Measurements from ENCODE around the gene KRCC1.
"Not testable (repeated sequence)": the region's sequence is repeated elsewhere in the genome, so short reads cannot be mapped to it uniquely, and the experiment has no call there.

The KRCC1 gene

DNA sequence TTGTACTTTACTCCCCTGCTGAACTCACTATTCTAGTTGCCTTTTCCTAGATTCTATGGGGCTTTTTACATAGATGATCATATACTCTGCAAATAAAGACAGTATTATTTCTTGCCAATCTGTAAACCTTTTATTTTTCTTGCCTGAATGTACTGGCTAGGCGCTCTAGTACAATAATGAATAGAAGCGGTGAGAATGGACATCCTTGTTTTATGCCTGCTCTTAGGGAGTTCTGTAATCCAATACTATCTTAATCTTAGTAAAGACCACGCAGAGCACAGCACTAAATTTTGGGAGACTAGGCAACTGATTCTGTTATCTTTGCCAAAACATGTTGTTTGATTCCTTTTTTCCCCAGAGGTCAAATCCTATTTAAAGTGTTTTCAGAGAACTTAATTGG is 7.0 kb downstream of the KRCC1 start:
- DNase-seq (ENCODE audit: extremely low spot score, insufficient read length, low read depth) (no peak), FAIRE-seq (no peak)

DNA sequence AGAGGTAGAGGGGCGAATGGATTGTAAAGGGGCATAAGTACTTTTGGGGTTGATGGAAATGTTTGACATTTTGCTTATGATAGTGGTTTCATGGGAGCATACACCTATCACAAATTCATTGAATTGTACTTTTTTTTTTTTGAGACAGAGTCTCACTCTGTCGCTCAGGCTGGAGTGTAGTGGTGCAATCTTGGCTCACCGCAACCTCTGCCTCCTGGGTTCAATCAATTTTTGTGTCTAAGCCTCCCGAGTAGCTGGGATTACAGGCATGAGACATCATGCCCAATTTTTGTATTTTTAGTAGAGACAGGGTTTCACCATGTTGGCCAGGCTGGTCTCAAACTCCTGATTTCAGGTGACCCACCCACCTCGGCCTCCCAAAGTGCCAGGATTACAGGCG is 10.0 kb downstream of the KRCC1 start:
- DNase-seq (ENCODE audit: extremely low spot score, insufficient read length, low read depth); FAIRE-seq: not testable (repeated sequence)

DNA sequence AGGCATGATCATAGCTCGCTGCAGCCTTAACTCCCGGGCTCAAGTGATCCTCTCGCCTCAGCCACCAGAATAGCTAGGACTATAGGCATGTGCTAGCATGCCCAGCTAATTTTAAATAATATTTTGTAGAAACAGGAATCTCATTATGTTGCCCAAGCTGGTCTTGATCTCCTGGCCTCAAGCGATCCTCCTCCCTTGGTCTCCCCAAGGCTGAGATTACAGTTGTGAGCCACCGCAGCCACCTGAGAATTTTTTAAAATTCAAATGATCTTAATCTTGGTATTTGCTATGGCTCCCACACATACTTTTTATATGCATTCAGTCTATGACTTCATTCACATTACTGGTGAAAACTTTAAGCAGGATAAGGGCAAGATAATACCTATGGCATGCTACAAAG is 13.1 kb downstream of the KRCC1 start:
- DNase-seq (ENCODE audit: extremely low spot score, insufficient read length, low read depth) (no peak), FAIRE-seq (no peak)

DNA sequence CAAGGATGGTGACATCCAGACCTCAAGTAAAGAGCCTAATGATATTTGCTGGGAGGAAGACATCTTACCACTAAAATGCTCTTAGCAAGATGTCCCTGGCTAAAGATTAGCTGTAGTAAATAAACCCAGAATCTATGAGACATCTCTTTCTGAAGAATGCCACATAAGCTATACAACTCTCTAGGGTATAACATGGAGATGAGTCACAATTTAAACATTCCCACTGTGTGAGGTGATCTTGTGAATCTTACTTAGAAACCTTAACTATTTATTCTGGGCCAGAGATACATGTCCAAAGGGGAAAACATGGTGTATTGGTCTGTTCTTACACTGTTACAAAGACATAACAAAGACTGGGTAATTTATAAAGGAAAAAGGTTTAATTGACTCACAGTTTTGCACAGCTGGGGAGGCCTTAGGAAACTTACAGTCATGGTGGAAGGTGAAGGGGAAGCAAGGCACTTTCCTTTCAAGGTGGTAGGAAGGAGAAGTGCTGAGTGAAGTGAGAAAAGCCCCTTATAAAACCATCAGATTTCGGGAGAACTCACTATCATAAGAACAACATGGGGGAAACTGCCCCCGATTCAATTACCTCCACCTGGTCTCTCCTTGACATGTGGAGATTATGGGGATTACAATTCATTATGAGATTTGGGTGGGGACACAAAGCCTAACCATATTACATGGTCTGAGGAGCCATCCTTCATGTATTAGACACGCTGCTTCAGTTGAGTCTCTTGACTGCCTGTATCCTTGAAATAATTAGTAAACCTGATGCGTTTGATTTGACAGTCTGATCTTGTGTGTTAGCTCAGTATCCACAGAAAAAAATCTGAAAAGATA is 17.1 kb downstream of the KRCC1 start:
- DNase-seq (ENCODE audit: extremely low spot score, insufficient read length, low read depth): no peak
- FAIRE-seq: no peak

DNA sequence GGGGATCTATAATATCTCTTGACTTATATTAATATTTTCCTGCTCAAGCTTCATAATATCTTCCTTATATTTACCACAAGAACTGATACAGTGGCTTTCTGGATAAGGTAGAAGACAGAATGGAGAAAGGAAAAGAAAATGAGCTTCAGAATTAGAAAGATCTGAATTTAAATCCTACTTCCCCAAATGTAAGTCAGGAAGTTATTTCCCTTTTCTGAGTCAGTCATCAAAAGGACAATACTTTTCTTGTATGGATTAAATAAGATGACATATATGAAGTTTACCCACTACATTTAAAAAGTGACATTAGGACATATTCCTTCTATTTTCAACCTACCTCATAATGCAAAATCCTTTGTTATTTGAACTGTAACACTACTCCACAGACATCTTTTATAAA is 19.0 kb downstream of the KRCC1 start:
- DNase-seq (ENCODE audit: extremely low spot score, insufficient read length, low read depth) (no peak), FAIRE-seq (no peak)

DNA sequence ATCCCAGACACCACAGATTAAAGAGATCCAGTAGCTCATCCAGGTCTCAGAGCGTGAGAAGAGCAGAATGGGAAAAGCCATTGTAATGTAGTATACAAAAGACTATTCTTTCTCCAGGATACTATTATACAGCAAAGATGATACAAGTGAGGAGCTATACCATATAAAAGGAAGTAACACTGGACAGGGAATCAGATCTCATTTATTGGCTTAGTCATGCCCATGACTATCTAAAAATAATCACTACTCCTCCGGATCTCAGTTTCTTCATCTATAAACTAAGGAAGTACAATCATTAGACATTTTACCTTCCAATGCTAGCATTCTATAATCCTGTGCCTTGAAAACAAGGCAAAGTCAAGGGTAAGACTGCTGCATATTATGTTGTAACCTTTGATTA is 19.4 kb downstream of the KRCC1 start:
- DNase-seq (ENCODE audit: extremely low spot score, insufficient read length, low read depth): no peak
- no peak for FAIRE-seq

DNA sequence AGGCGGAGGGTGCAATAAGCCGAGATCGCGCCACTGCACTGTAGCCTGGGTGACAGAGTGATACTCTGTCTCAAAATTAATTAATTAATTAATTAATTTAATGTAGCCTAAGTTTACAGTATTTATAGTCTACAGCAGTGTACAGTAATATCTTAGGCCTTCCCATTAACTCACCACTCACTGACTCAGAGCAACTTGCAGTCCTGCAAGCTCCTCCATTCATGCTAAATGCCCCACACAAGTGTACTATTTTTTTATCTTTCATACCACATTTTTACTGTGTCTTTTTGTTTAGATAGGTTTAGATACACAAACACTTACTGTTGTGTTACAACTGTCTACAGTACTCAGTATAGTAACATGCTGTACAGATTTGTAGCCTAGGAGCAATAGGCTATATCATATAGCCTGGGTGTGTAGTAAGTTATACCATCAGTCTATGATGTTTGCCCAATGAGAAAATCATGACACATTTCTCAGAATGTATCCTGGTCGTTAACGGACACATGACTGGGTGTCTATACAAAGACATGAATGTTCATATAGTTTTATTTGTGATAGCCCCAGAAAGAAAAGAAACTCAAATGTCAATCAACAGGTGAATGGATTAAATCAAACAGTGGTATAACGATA is 23.4 kb downstream of the KRCC1 start:
- DNase-seq (ENCODE audit: extremely low spot score, insufficient read length, low read depth) (no peak), FAIRE-seq (no peak)

DNA sequence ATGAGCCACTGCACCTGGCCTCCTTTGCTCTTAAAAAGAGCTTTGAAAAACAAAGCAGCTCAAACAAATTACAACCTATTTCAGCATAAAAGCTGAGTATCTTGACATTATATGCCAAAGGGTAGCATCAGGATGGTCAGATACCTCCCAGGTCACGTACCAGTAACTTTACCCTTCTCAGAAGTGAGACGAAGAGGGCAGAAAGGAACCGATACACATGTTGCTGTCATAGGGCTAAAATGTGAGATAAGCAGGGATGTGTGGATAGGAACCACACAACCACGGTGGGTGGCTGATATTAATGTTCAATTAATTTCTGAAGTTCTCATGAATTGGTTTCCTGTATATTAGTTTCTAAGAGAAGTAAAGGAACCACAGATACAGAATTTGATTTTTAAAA is 26.7 kb downstream of the KRCC1 start:
- DNase-seq (ENCODE audit: extremely low spot score, insufficient read length, low read depth) (no peak), FAIRE-seq (no peak)

DNA sequence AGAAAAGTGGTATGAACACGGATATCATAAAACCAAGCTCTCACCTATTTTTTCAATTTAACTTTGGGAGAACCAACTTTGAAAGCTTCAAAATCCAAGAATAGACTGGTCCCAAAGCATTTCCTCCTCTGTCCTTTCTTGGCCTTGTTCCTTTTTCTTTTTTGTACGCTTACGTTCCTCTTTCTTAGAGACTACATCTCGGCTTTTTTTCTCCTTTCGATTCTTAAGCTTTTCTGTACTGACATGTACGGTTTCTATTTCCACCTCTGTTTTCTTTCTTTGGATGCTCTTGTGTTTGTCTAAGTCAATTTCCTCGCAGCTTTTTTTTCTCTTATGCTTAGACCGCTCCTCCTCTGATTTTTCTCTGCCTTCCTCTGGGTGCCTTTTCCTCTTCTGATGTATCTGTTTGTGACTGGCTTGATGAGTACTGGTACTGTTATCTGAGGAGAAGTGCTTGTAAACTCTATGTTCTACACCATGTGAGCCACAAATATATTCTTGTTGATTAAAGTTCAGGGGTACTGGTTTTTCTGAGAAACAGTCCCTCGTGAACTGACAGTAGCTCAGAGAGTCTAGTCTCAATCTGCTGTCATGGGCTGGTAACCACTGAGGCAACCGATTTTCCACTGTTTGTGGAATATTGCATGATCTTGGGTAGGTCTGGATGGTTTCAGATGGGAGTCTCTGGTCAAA is 27.7 kb downstream of the KRCC1 start:
- no peak for FAIRE-seq
- DNase-seq (ENCODE audit: extremely low spot score, insufficient read length, low read depth): no peak

DNA sequence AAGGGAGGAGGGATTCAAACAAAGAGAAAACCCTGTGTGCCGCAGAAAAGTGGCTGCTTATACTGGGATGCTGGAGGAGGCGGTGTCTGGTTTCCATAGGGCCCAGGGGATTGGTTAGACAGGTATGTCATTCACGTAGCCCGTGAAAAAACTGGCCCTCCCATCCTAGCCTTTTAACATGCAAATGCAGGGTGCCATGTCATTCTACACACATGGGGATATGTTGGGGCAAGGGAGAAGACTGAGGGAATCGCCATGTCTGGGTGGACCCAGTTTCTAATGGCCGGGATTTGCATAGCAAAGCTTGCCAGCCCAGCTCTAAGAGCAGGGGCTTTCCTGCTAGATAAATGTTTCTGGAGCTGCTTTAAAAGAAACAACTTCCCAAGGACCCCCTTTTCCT is 31.1 kb downstream of the KRCC1 start:
- DNase-seq (ENCODE audit: extremely low spot score, insufficient read length, low read depth) (no peak), FAIRE-seq (no peak)

DNA sequence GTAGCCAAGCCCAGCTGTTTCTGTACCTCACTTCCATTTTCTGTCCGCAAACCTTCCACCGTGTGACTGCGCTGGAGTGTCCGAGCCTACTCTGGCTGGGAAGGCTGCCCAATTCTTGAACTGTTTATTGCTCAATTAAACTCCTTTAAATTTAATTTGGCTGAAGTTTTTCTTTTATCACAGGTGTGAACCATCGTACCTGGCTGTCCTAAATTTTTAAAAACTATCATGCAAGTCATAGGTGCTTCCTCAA is 33.0 kb downstream of the KRCC1 start:
- FAIRE-seq: no peak

DNA sequence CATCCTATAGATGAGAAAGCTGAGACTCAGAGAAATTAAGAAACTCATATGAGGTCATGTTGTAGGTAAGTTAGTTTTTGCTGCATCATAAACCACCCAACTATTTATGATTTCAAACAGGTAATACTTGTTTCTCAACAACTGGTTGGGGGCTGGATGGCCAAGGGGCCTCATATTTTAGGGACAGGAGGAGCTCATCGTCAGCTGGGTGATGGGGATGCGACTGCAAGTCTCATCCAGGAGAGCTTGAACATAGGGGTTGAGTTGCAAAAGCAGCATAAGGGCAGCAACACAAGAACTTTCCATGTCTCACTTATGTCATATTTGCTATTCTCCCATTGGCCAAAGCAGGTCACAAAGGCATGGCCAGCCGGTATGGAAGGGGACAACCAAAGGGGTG is 35.6 kb downstream of the KRCC1 start:
- DNase-seq (ENCODE audit: extremely low spot score, insufficient read length, low read depth): no peak
- no peak for FAIRE-seq

More for the DNA sequence above, 33.0 kb downstream of the KRCC1 start:
- DNase-seq (ENCODE audit: extremely low spot score, insufficient read length, low read depth): no peak

DNA sequence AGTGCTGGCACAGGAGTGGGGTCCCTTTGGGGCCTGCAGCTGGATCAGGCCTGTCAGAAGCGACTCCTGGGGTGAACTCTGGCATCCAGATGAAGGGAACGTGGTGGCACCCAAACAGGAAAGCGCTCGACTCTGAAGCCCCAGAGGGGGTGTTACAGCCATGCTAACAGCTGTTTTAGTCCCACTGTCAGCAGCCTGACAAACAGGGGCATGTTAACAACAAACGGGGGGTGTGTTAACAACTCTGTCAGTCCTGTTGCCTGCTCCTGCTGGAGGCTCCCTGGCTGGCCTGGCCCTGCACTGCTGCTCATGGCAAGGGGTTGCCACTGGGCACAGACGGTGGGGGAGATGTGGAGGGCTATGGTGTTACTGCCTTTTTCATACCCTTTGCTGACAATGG is 36.7 kb downstream of the KRCC1 start:
- FAIRE-seq (no peak), DNase-seq (ENCODE audit: extremely low spot score, insufficient read length, low read depth) (no peak)

DNA sequence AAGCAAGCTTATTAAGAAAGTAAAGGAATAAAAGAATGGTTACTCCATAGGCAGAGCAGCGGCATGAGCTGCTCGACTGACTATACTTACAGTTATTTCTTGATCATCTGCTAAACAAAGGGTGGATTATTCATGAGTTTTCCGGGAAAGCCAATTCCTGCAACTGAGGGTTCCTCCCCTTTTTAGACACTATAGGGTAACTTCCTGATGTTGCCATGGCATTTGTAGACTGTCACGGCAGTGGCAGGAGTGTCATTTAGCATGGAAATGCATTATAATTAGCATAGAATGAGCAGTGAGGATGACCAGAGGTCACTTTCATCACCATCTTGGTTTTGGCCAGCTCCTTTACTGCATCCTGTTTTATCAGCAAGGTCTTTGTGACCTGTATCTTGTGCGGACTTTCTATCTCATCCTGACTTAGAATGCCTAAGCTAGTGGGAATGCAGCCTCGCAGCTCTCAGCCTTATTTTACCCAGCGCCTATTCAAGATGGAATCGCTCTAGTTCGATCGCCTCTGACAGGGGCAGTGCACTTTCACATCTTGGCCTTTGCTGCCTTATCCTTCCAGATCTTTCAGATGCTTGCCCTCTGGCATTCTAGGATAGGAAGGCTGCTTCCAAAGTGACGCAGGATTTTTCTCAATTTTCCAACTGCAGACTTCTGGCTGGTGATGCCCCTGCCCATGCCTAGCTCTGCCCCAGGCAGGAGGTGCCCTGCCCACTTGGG is 37.3 kb downstream of the KRCC1 start:
- DNase-seq (ENCODE audit: extremely low spot score, insufficient read length, low read depth); FAIRE-seq: not testable (repeated sequence)

DNA sequence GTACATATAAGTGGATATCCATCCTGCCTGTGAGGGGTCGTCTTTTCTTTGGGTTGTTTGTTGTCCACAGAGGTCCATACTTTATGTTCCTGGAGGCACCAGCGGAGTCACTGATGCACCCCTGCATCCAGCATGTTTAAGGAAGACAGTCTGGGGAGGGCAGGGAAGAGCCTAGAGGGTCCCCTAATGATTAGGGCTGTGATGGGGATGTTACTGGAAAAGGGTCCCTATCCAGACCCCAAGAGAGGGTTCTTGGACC is 37.9 kb downstream of the KRCC1 start:
- not testable (repeated sequence) for FAIRE-seq; DNase-seq (ENCODE audit: extremely low spot score, insufficient read length, low read depth)

DNA sequence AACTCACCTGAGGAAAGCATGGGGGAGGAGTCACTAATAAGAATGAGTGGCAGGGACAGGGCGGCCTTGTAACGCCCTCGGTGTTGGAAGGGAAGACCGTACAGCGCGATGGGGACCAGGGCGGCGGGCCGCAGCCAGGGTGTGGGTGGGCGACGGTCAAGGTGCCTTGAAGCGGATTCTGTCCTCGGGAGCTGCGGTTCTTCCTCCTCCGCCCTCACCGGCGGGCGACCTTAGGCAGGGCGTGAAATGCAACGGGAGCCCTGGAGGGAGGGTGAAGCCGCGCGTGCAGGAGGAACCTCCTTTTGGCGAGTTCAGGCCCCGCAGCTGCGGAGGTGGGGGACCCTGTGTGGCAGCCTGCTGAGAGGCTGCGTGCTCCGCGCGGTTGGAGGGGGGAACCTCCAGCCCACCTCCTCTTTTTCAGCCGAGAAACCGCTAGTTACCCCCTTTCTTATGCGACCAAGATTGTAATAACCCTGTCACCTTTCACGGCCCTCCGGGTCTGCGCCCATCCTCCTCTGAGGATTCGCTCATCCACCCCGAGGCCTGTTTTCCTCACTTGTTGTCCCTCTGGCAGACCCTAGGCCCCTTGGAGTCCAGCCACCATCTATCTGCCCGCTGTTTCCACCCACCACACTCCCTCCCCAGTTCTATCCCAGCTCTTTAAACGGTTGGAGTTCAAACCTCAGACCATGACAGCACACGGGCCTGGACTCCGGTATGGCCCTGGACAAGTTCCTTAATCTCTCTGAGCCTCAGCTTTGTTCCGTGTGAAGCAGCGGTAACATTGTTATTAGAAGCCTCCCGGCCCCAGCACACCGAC is 38.4 kb downstream of the KRCC1 start:
- FAIRE-seq: no peak
- peak; percentile 44 for DNase-seq (ENCODE audit: extremely low spot score, insufficient read length, low read depth)

DNA sequence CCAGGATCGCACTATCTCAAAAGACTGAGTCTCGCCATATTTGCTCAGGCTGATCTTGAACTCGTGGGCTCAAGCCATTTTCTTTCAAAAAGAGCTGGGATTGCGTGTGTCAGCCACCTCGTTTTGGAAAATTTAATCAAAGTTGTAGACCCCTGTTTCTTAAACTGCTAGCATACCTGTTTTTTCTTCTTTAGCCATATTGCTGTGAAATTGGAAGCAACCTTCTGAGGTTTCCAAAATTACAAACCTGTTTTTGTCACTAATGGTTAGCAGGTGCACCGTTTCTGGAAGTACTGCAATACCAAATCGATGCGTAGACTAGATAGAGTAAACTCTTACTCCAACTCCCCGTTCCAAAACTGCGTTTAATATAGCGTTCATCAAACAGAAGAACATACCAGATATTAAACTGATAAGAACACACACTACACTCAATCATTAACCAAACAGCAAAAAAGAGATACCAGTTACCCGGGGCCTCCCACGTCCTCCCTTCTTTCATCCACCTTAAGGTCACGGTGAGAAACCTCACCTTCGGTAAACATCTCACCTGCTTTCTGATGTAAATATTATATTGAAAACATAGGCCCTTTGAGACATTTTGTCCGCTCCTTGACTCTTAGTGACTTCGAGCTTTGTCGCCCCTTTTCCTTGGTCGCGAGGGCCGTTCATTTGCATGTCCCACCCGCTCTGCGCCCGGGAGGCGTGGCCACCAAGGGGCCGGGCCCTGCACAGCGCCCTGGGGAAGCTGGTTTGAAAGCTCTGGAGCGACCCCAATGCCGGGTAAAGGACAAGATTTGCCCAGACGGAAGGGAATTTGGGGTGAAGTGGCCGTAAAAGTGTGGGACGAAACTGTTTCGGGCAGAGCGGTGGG is 39.3 kb downstream of the KRCC1 start, which contains the start of gene RNU2-63P:
Gene RNU2-63P (minus strand): TSS at position 462 of the 874 bp plus-strand sequence.
- peak; percentile 61 for DNase-seq (ENCODE audit: extremely low spot score, insufficient read length, low read depth)
- FAIRE-seq: peak; percentile 49

DNA sequence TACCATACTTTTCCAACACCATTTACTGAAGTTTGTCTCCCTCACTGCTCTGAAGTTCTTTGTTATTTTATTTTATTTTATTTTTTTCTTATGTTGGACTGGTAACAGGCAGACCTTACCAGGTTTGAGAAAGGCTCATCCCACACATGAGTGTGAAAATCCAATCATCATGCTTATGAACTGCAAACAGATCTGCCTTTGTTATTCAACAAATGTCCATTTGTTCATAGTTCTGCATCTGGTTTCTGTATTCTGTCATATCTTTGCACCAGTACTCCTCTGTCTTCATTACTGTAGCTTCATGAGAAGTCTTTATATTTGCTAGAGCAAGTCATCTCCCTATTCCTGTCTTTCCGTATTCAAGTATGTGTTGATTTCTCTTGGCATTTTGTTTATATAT is 44.6 kb downstream of the KRCC1 start:
- FAIRE-seq: no peak
- no peak for DNase-seq (ENCODE audit: extremely low spot score, insufficient read length, low read depth)

DNA sequence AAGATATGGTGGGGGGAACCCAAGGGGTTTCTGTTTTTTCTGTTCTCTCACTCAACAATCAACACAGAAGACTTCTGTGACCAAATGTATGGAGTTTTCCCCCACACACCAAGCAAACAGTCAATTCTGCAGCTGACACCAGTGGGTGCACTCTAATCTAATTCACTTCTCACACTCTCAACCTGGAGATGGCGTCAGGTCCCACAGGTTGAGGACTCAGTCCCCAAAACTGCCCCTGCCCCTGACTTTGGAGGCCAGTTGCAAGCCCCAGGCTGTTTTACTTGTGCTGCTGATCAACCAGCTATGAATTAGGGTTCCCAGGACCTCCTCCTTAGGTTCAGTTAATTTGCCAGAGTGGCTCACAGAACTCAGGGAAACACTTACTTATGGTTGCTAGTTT is 45.4 kb downstream of the KRCC1 start:
- DNase-seq (ENCODE audit: extremely low spot score, insufficient read length, low read depth) (no peak), FAIRE-seq (no peak)
